ENCODE results near the gene WWP2.
"Not testable (repeated sequence)": the region's sequence is repeated elsewhere in the genome, so short reads cannot be mapped to it uniquely, and the experiment has no call there.

DNA sequence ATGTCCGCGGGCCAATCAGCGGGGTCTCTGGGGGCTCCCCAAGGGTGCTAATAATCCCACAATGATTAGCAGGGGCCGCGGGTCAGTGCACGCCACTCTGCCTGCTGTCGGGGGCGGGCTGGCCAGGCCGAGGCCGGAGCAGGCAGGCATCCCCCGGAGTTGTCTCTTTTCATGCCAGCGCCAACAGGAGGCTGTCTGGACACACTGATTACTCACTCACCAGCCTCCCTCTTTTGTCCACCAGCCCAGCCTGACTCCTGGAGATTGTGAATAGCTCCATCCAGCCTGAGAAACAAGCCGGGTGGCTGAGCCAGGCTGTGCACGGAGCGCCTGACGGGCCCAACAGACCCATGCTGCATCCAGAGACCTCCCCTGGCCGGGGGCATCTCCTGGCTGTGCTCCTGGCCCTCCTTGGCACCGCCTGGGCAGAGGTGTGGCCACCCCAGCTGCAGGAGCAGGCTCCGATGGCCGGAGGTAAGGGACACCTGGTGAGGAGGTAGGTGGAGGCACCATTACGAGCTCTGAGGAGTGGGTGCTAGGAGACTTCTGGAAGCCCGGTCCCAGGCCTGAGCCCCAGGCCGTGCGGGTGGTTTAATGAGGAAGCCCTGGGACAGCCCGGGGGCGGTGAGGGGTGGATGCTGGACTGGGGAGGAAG, 189.0 kb downstream of the WWP2 start, which contains the start of gene CLEC18A:
- TF ChIP-seq EZH2phosphoT487 (IDR thresholded peaks at IDR 0.05; ENCODE audit: low read length) = not testable (repeated sequence)
- TF ChIP-seq, protein P1, sequence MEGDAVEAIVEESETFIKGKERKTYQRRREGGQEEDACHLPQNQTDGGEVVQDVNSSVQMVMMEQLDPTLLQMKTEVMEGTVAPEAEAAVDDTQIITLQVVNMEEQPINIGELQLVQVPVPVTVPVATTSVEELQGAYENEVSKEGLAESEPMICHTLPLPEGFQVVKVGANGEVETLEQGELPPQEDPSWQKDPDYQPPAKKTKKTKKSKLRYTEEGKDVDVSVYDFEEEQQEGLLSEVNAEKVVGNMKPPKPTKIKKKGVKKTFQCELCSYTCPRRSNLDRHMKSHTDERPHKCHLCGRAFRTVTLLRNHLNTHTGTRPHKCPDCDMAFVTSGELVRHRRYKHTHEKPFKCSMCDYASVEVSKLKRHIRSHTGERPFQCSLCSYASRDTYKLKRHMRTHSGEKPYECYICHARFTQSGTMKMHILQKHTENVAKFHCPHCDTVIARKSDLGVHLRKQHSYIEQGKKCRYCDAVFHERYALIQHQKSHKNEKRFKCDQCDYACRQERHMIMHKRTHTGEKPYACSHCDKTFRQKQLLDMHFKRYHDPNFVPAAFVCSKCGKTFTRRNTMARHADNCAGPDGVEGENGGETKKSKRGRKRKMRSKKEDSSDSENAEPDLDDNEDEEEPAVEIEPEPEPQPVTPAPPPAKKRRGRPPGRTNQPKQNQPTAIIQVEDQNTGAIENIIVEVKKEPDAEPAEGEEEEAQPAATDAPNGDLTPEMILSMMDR (IDR thresholded peaks at IDR 0.05; ENCODE audit: low read length) = not testable (repeated sequence)

Measured in MM.1S (cell line).